Upper lobe of right lung (tissue), 1 donor: ENCODE measurements around the gene RBM8A. TPM values are rescaled to one million over a fixed set of nuclear protein-coding genes. Genes with fewer than 3 reads are reported as not detected.

ENCODE experiments used
- ATAC-seq: fragments of 200-7000 bp; cut with Tn5 transposase; one replicate; pipeline ENCODE4 v1.9.1; 2020; ENCODE audit warnings: mild to moderate bottlenecking, moderate library complexity
- DNase-seq: peaks from one replicate; pipeline ENCODE4 v3.0.0-alpha.2; 2020
- H3K27ac ChIP-seq: fragments of 200-600 bp; one replicate; pipeline ENCODE4 v1.8.0; 2022
- H3K27me3 ChIP-seq: fragments of 200-600 bp; one replicate; pipeline ENCODE4 v1.8.0; 2022; ENCODE audit warnings: mild to moderate bottlenecking
- H3K36me3 ChIP-seq: fragments of 200-600 bp; one replicate; pipeline ENCODE4 v1.8.0; 2022
- H3K4me1 ChIP-seq: fragments of 200-600 bp; one replicate; pipeline ENCODE4 v1.8.0; 2022
- H3K4me3 ChIP-seq: fragments of 200-600 bp; one replicate; pipeline ENCODE4 v1.8.0; 2022; ENCODE audit warnings: mild to moderate bottlenecking
- H3K9me3 ChIP-seq: fragments of 200-600 bp; one replicate; pipeline ENCODE4 v1.8.0; 2022
- CTCF ChIP-seq: fragments of 200-600 bp; IDR thresholded peaks from one replicate; pipeline ENCODE4 v1.8.0; 2022; ENCODE audit warnings: antibody characterized with exemption
- intact Hi-C: fragments of 100-400 bp; cut with DNase I; formaldehyde crosslinking; loops from one replicate; pipeline ENCODE4 v1.11.0; 2022
- total RNA-seq: library from RNA; stranded (reverse); fragmentation: NEBNext Ultra II Directional; extraction: Animal tissue kit (Norgen Biotek cat#: 25700); gene quantifications from one replicate; pipeline ENCODE4 v1.2.1, GENCODE V29; 2021
- donor health status: DM: no; HTN: yes; CAD: no; lungs with severe emphysema.

Gene RBM8A
- total RNA-seq, 1 donor from 2014 or later: 102 TPM

GRCh38 chr1:145918144-145918991, 8.9 kb downstream of the RBM8A start, which contains the start of gene PEX11B:
Gene PEX11B, minus strand, starts transcription at chr1:145918717. Its CDS starts 29 bp downstream, at chr1:145918688.
- intact Hi-C loops: loop anchor here (10.0 kb wide), 2 partner anchors 56 to 74 kb away; partner anchors contain the start of gene NUDT17
- ATAC-seq: peak; percentile 97
- no peak for TF ChIP-seq CTCF

GRCh38 chr1:145917595-145917994, 9.7 kb downstream of the RBM8A start:
- no peaks in the 10 kb centered on the region for H3K9me3 ChIP-seq
- peaks cover 40% of the 10 kb centered on the region for H3K36me3 ChIP-seq
- no peak for ATAC-seq
- TF ChIP-seq CTCF: no peak
- peaks cover 22% of the 10 kb centered on the region for H3K4me1 ChIP-seq
- intact Hi-C loops: loop anchor here (10.0 kb wide), 2 partner anchors 57 to 73 kb away; partner anchors contain the start of gene NUDT17
- H3K27ac ChIP-seq: peak overlapping the region; percentile 87
- peak overlapping the region; percentile 83 for H3K4me3 ChIP-seq
- DNase-seq: peak; percentile 27
- H3K27me3 ChIP-seq: no peaks in the 10 kb centered on the region

More at GRCh38 chr1:145918144-145918991, 8.9 kb downstream of the RBM8A start, which contains the start of gene PEX11B:
- peak within 1 kb of the TSS; percentile 87 for H3K27ac ChIP-seq
- peaks cover 22% of the 10 kb centered on the region for H3K4me1 ChIP-seq
- H3K27me3 ChIP-seq: no peaks in the 10 kb centered on the region
- H3K36me3 ChIP-seq: peaks cover 32% of the 10 kb centered on the region
- H3K9me3 ChIP-seq: no peaks in the 10 kb centered on the region
- H3K4me3 ChIP-seq: peak within 1 kb of the TSS; percentile 83
- DNase-seq: peak; percentile 94

DNA sequence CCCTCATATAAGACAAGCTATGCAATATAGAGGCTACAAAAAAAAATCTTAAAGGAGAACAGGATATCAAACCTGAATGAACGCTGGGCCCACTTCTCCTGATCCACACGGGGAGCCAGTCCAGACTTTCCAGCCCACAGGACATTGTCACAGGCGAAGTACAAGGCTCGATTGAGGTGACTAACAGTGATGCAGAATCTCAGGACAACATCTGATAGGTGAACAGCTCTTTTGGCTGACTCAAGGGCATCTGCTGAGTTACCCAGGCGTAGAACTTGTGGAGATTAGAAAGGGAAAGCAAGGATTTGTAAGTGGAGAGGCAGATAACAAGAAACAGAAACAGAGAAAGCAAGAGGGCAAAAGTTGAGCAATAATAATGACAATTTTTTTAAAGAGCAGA, 10.5 kb downstream of the RBM8A start:
- Histone ChIP-seq H3K36me3 (peaks cover 48% of the 10 kb centered on the region), H3K27me3 (no peaks in the 10 kb centered on the region), H3K9me3 (no peaks in the 10 kb centered on the region), H3K27ac (no peak overlapping the region), H3K4me1 (peaks cover 22% of the 10 kb centered on the region), H3K4me3 (no peak overlapping the region)
- DNase-seq (no peak), ATAC-seq (no peak)
- intact Hi-C loops: loop anchor here (10.0 kb wide), 2 partner anchors 58 to 72 kb away; partner anchors contain the start of gene NUDT17
- TF ChIP-seq CTCF: no peak

DNA sequence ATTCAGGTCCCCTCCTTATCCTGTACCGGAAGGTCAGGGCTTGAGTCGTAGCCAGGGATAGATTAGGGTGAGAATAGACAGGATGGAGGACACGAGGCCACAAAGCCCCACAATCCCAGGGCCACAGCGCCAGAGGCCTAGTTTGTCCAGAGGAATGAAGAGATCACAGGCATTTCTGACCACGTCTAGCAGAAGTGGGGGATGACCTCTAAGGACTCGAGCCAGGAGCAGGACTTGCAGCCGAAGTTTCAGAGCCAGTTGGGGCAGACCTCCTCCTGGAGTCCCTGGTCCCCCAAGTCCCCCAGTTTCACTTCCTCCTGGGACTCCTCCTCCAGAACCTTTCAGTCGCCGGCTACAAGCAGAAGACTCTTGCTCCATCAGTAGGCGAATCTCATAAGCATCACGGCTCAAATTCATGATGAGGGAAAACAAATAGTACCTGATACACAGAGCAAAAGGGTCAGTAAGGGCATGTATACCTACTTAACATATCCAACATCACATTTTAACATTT, 15.1 kb downstream of the RBM8A start:
- H3K4me1 ChIP-seq: peaks cover 5% of the 10 kb centered on the region

DNA sequence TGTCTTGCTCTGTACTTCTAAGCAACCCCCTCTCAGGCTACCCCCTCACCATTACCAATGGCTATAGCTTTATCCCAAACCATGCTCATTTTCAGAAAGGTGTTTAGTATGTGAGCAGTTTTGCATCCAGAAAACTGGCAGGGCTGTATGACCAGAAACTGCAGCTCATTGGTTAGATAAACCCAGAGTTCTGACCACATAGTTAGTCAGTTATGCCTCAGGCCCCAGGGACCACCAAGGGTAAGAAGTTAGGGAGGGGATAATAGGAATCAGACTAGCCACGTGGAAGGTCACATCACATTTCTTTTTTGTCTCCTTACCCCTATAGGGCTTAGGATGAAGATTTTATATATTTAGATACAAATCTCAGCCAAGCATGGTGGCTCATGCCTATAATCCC, 18.6 kb downstream of the RBM8A start:
- H3K27ac ChIP-seq: no peak overlapping the region
- intact Hi-C loops: no loop called here
- no peaks in the 10 kb centered on the region for H3K9me3 ChIP-seq
- TF ChIP-seq CTCF: no peak
- no peaks in the 10 kb centered on the region for H3K4me1 ChIP-seq
- H3K27me3 ChIP-seq: no peaks in the 10 kb centered on the region
- H3K4me3 ChIP-seq: no peak overlapping the region
- DNase-seq (no peak), ATAC-seq (no peak)
- peaks cover 30% of the 10 kb centered on the region for H3K36me3 ChIP-seq

More for the DNA sequence above, 15.1 kb downstream of the RBM8A start:
- Histone ChIP-seq H3K27ac (no peak overlapping the region), H3K4me3 (no peak overlapping the region), H3K27me3 (no peaks in the 10 kb centered on the region), H3K36me3 (peaks cover 61% of the 10 kb centered on the region), H3K9me3 (no peaks in the 10 kb centered on the region)
- TF ChIP-seq CTCF: no peak
- intact Hi-C loops: loop anchor here (10.0 kb wide), 2 partner anchors 63 to 67 kb away; partner anchors contain the start of gene NUDT17
- no peak for ATAC-seq
- peak; percentile 52 for DNase-seq
